Ishikawa (cell line): Measurements from ENCODE around the gene KRT23.

Experiments used
- EP300 ChIP-seq: IDR thresholded peaks from 2 replicates; pipeline ENCODE4 v1.6.1; 2012; ENCODE audit warnings: borderline replicate concordance
- TAF1 ChIP-seq: IDR thresholded peaks from 2 replicates; pipeline ENCODE4 v1.6.1; 2012; ENCODE audit warnings: low read depth, mild to moderate bottlenecking
- USF1 ChIP-seq: IDR thresholded peaks from 2 replicates; pipeline ENCODE4 v1.6.1; 2012
- ZBTB7A ChIP-seq: IDR thresholded peaks from 2 replicates; pipeline ENCODE4 v1.6.1; 2012; ENCODE audit warnings: low read depth
- TF ChIP-seq, protein P1 (sequence below): IDR thresholded peaks from 2 replicates; pipeline ENCODE4 v1.6.1; 2012; ENCODE audit warnings: low read depth, mild to moderate bottlenecking

DNA sequence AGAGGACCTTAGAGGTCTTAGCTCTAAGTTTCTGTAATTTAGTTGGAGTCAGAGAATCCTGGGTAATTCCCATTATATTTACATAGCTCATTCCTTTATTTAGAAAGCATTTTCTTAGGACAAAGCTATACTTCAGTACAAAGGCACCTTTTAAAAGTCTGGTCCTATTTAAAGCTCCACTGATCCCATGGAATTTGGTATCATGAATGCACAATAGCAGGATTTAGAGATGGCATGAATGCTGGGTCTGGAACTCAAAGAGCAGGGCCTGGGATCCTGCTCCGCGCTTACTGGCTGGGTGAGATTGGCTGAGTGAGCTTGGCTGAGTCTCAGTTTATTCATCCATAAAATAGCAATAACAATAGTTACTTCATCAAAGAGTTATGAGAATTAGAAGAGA is 4.8 kb downstream of the KRT23 start:
- TF ChIP-seq, protein P1, sequence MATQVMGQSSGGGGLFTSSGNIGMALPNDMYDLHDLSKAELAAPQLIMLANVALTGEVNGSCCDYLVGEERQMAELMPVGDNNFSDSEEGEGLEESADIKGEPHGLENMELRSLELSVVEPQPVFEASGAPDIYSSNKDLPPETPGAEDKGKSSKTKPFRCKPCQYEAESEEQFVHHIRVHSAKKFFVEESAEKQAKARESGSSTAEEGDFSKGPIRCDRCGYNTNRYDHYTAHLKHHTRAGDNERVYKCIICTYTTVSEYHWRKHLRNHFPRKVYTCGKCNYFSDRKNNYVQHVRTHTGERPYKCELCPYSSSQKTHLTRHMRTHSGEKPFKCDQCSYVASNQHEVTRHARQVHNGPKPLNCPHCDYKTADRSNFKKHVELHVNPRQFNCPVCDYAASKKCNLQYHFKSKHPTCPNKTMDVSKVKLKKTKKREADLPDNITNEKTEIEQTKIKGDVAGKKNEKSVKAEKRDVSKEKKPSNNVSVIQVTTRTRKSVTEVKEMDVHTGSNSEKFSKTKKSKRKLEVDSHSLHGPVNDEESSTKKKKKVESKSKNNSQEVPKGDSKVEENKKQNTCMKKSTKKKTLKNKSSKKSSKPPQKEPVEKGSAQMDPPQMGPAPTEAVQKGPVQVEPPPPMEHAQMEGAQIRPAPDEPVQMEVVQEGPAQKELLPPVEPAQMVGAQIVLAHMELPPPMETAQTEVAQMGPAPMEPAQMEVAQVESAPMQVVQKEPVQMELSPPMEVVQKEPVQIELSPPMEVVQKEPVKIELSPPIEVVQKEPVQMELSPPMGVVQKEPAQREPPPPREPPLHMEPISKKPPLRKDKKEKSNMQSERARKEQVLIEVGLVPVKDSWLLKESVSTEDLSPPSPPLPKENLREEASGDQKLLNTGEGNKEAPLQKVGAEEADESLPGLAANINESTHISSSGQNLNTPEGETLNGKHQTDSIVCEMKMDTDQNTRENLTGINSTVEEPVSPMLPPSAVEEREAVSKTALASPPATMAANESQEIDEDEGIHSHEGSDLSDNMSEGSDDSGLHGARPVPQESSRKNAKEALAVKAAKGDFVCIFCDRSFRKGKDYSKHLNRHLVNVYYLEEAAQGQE, result no peak
- TF ChIP-seq USF1 (no peak), ZBTB7A (no peak), EP300 (peak; percentile 94), TAF1 (no peak)
